ENCODE data around the gene PFAS. TPM values are rescaled to one million over a fixed set of nuclear protein-coding genes. Genes with fewer than 3 reads are reported as not detected.

The PFAS gene
- total RNA-seq, 1 experiment from 2014 or later, result 64.6 TPM

- Histone ChIP-seq H3K4me3 (peak overlapping the region; percentile 66), H3K27me3 (no peaks in the 10 kb centered on the region), H3K9me3 (replicated peaks) (no peaks in the 10 kb centered on the region), H3K27ac (peak overlapping the region; percentile 72), H3K36me3 (no peaks in the 10 kb centered on the region), H3K4me1 (no peaks in the 10 kb centered on the region)
- peak; percentile 82 to 86 for DNase-seq
Measured at GRCh38 chr17:8223356-8224126, 25.5 kb upstream of the PFAS start.

- Histone ChIP-seq H3K4me3 (no peak overlapping the region), H3K4me1 (no peaks in the 10 kb centered on the region), H3K9me3 (replicated peaks) (no peaks in the 10 kb centered on the region), H3K36me3 (no peaks in the 10 kb centered on the region), H3K27me3 (no peaks in the 10 kb centered on the region), H3K27ac (no peak overlapping the region)
- no peak for DNase-seq
Measured at GRCh38 chr17:8224891-8225812, 23.9 kb upstream of the PFAS start.

- Histone ChIP-seq H3K27me3 (no peaks in the 10 kb centered on the region), H3K36me3 (no peaks in the 10 kb centered on the region), H3K9me3 (replicated peaks) (no peaks in the 10 kb centered on the region), H3K4me3 (peak overlapping the region; percentile 51), H3K4me1 (no peaks in the 10 kb centered on the region), H3K27ac (no peak overlapping the region; the same call in 1 of the 2 replicates)
- peak; percentile 70 to 76 for DNase-seq
Measured at GRCh38 chr17:8225813-8226535, 23.1 kb upstream of the PFAS start.

- no peaks in the 10 kb centered on the region for H3K4me1 ChIP-seq
- peak overlapping the region; percentile 20; the same call in 1 of the 2 replicates for H3K27ac ChIP-seq
- H3K4me3 ChIP-seq, result peak overlapping the region; percentile 51
- peak; percentile 76 to 89 for DNase-seq
- H3K27me3 ChIP-seq, result no peaks in the 10 kb centered on the region
- no peaks in the 10 kb centered on the region for H3K36me3 ChIP-seq
- no peaks in the 10 kb centered on the region for H3K9me3 ChIP-seq (replicated peaks)
Measured at GRCh38 chr17:8226536-8227237, 22.4 kb upstream of the PFAS start.

- no peaks in the 10 kb centered on the region for H3K9me3 ChIP-seq (replicated peaks)
- no peaks in the 10 kb centered on the region for H3K27me3 ChIP-seq
- no peaks in the 10 kb centered on the region for H3K36me3 ChIP-seq
- H3K27ac ChIP-seq, result no peak overlapping the region; the same call in 1 of the 2 replicates
- DNase-seq, result no peak
- H3K4me3 ChIP-seq, result peak overlapping the region; percentile 51
- H3K4me1 ChIP-seq, result no peaks in the 10 kb centered on the region
Measured at GRCh38 chr17:8227238-8227581, 21.9 kb upstream of the PFAS start.

GRCh38 chr17:8231701-8232100, 17.4 kb upstream of the PFAS start:
- Histone ChIP-seq H3K4me1 (no peaks in the 10 kb centered on the region), H3K36me3 (no peaks in the 10 kb centered on the region; the same call in 1 of the 2 replicates), H3K9me3 (replicated peaks) (no peaks in the 10 kb centered on the region), H3K27me3 (no peaks in the 10 kb centered on the region), H3K27ac (no peak overlapping the region), H3K4me3 (no peak overlapping the region)
- no peak for DNase-seq

GRCh38 chr17:8234361-8235270, 14.5 kb upstream of the PFAS start:
- no peaks in the 10 kb centered on the region for H3K9me3 ChIP-seq (replicated peaks)
- no peak overlapping the region for H3K4me3 ChIP-seq
- no peaks in the 10 kb centered on the region for H3K27me3 ChIP-seq
- no peaks in the 10 kb centered on the region for H3K4me1 ChIP-seq
- no peaks in the 10 kb centered on the region; the same call in 1 of the 2 replicates for H3K36me3 ChIP-seq
- no peak for DNase-seq
- no peak overlapping the region for H3K27ac ChIP-seq

GRCh38 chr17:8235676-8236075, 13.4 kb upstream of the PFAS start:
- Histone ChIP-seq H3K36me3 (no peaks in the 10 kb centered on the region; the same call in 1 of the 2 replicates), H3K27me3 (no peaks in the 10 kb centered on the region), H3K9me3 (replicated peaks) (no peaks in the 10 kb centered on the region), H3K4me1 (no peaks in the 10 kb centered on the region), H3K27ac (no peak overlapping the region), H3K4me3 (no peak overlapping the region)
- no peak for DNase-seq

GRCh38 chr17:8237175-8237574, 11.9 kb upstream of the PFAS start:
- Histone ChIP-seq H3K36me3 (no peaks in the 10 kb centered on the region; the same call in 1 of the 2 replicates), H3K4me1 (no peaks in the 10 kb centered on the region), H3K27ac (no peak overlapping the region), H3K4me3 (no peak overlapping the region), H3K9me3 (replicated peaks) (no peaks in the 10 kb centered on the region), H3K27me3 (no peaks in the 10 kb centered on the region)
- DNase-seq, result no peak

- no peaks in the 10 kb centered on the region for H3K4me1 ChIP-seq
- no peak for DNase-seq
- H3K27ac ChIP-seq, result no peak overlapping the region
- H3K27me3 ChIP-seq, result no peaks in the 10 kb centered on the region
- H3K9me3 ChIP-seq (replicated peaks), result no peaks in the 10 kb centered on the region
- H3K4me3 ChIP-seq, result no peak overlapping the region
- H3K36me3 ChIP-seq, result no peaks in the 10 kb centered on the region; the same call in 1 of the 2 replicates
Measured at GRCh38 chr17:8237886-8238285, 11.2 kb upstream of the PFAS start.

GRCh38 chr17:8243827-8244226, 5.3 kb upstream of the PFAS start:
- Histone ChIP-seq H3K27ac (no peak overlapping the region), H3K4me1 (no peaks in the 10 kb centered on the region)

GRCh38 chr17:8244768-8245167, 4.3 kb upstream of the PFAS start:
- H3K4me1 ChIP-seq, result peaks cover 1% of the 10 kb centered on the region; the same call in 1 of the 2 replicates
- H3K27me3 ChIP-seq, result no peaks in the 10 kb centered on the region
- DNase-seq, result no peak
- H3K36me3 ChIP-seq, result no peaks in the 10 kb centered on the region
- H3K4me3 ChIP-seq, result no peak overlapping the region
- no peaks in the 10 kb centered on the region for H3K9me3 ChIP-seq (replicated peaks)
- no peak overlapping the region for H3K27ac ChIP-seq

More at GRCh38 chr17:8243827-8244226, 5.3 kb upstream of the PFAS start:
- no peaks in the 10 kb centered on the region for H3K9me3 ChIP-seq (replicated peaks)
- H3K4me3 ChIP-seq, result no peak overlapping the region
- H3K27me3 ChIP-seq, result no peaks in the 10 kb centered on the region
- no peaks in the 10 kb centered on the region for H3K36me3 ChIP-seq
- no peak for DNase-seq

Data from SJCRH30 (cell line).